Stimulated activated effector memory CD8-positive, alpha-beta T cell treated with anti-CD3 and anti-CD28 coated beads, Interleukin-12 subunit alpha, Interleukin-12 subunit beta, amount 100 ng/mL, for 72 hours (primary cell): ENCODE results near the gene BLM.
A peak's percentile ranks its signal among the peaks of the same experiment; 100 is the strongest.
"Not testable (repeated sequence)": the region's sequence is repeated elsewhere in the genome, so short reads cannot be mapped to it uniquely, and the experiment has no call there.

Experiments used
- ATAC-seq: fragments of 150-1000 bp; cut with Tn5 transposase; 2 replicates; pipeline ENCODE4 v1.10.0; 2021
- DNase-seq, 2 donors: peaks; one replicate each; pipeline ENCODE4 v3.0.0; 2021 to 2022; ENCODE audit warnings: low spot score in 2 of 2
- H3K27ac Mint-ChIP-seq: one replicate; pipeline ENCODE4 v1.8.0; 2022; ENCODE audit warnings: mild to moderate bottlenecking, mixed read lengths
- H3K36me3 Mint-ChIP-seq: one replicate; pipeline ENCODE4 v1.8.0; 2022; ENCODE audit warnings: mild to moderate bottlenecking, mixed read lengths
- H3K4me1 Mint-ChIP-seq: one replicate; pipeline ENCODE4 v1.8.0; 2022; ENCODE audit warnings: mixed read lengths
- H3K4me3 Mint-ChIP-seq: one replicate; pipeline ENCODE4 v1.8.0; 2022; ENCODE audit warnings: mild to moderate bottlenecking, mixed read lengths
- H3K9me3 Mint-ChIP-seq: one replicate; pipeline ENCODE4 v1.8.0; 2022; ENCODE audit warnings: mixed read lengths

BLM gene

GRCh38 chr15:90685591-90686434 is 31.3 kb upstream of the BLM start:
- H3K4me1 Mint-ChIP-seq, result peaks cover 19% of the 10 kb centered on the region
- H3K4me3 Mint-ChIP-seq, result peak overlapping the region; percentile 6
- DNase-seq (no peak), ATAC-seq (no peak)
- H3K9me3 Mint-ChIP-seq, result peaks cover 3% of the 10 kb centered on the region
- no peaks in the 10 kb centered on the region for H3K36me3 Mint-ChIP-seq
- H3K27ac Mint-ChIP-seq, result peak overlapping the region; percentile 85

DNA sequence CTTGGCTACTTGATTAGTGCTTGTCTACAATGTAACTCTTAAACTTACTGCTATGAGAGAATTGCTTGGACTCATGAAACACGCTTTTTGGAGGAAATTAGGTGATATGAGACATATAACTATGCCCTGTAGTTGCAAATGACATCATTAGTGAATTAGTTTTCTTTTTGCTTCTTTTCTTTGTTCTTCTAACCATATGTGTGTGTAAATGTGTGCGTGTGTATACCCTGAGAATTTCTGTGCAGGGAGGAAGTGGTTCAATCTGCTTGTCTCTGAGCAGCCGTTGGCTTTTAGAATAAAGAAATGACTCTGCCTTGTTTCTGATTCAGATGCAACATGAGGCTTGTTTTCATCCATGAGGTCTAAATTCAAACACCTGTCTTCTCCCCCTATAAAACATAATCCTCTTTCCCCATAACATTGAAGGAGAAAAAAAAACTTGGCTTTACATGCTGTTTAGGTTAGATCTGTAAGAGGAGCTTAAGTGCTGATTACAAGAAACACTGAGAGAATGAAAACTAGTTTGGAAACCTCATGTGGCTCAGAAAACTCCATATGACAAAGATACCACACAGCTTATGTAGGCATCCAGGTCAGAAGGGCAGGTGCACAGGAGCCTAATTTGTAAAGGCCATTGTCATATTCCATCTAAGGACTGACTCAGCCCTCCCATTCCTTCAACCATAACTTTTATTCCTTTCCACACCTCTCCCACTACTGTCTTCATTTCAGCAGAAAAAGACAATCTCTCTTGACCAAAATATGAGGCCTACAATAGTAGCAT is 30.5 kb upstream of the BLM start:
- DNase-seq (no peak), ATAC-seq (peak; percentile 98)
- Mint-ChIP-seq H3K9me3 (peaks cover 3% of the 10 kb centered on the region), H3K27ac (peak overlapping the region; percentile 85), H3K36me3 (no peaks in the 10 kb centered on the region), H3K4me1 (peaks cover 19% of the 10 kb centered on the region), H3K4me3 (peak overlapping the region; percentile 6)

GRCh38 chr15:90689326-90689961 is 27.7 kb upstream of the BLM start:
- not testable (repeated sequence) for H3K27ac Mint-ChIP-seq, H3K9me3 Mint-ChIP-seq, H3K4me3 Mint-ChIP-seq, ATAC-seq, H3K36me3 Mint-ChIP-seq, DNase-seq
- peaks cover 17% of the 10 kb centered on the region for H3K4me1 Mint-ChIP-seq

DNA sequence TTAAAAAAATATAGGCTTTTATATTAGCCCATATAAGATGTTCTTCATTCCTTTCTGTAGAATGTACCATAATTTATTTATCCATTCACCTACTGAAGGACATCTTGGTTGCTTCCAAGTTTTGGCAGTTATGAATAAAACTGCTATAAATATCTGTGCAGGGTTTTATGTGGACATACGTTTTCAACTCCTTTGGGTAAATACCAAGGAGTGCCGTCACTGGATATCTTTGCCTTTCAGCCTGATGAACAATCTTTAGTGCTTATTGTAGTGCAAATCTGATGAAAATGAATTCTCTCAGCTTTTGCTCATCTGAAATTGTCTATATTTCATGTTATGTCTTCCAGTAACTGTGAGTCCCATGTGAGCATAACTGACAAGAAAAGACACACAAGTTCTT is 26.6 kb upstream of the BLM start:
- Mint-ChIP-seq H3K27ac (no peak overlapping the region), H3K4me1 (peaks cover 13% of the 10 kb centered on the region), H3K4me3 (no peak overlapping the region), H3K9me3 (peaks cover 3% of the 10 kb centered on the region), H3K36me3 (no peaks in the 10 kb centered on the region)
- no peak for DNase-seq
- ATAC-seq, result no peak

DNA sequence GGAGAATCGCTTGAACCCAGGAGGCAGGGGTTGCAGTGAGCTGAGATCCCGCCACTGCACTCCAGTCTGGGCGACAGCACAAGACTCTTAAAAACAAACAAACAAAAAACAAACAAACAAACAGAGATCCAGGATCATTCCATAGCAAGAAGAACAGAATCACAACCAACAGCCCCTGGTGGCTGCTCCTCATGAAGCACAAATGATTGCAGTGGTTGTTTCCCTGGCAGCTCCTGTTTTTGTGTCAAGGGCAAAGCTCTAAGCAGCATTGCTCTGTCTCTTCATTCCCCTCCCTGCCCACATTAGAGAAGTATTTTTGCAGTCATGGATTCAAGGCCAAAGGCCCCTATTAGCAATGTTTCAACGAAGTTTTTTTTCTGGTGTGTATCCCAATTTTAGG is 25.8 kb upstream of the BLM start:
- no peak for ATAC-seq
- Mint-ChIP-seq H3K9me3 (peaks cover 3% of the 10 kb centered on the region), H3K27ac (no peak overlapping the region), H3K36me3 (no peaks in the 10 kb centered on the region), H3K4me1 (peaks cover 9% of the 10 kb centered on the region), H3K4me3 (no peak overlapping the region)
- DNase-seq, result no peak

GRCh38 chr15:90691982-90692773 is 25.0 kb upstream of the BLM start:
- H3K4me1 Mint-ChIP-seq, result peaks cover 7% of the 10 kb centered on the region
- no peaks in the 10 kb centered on the region for H3K36me3 Mint-ChIP-seq
- DNase-seq, result no peak
- H3K4me3 Mint-ChIP-seq, result no peak overlapping the region
- no peak for ATAC-seq
- no peak overlapping the region for H3K27ac Mint-ChIP-seq
- H3K9me3 Mint-ChIP-seq, result peaks cover 3% of the 10 kb centered on the region

- H3K4me3 Mint-ChIP-seq, result no peak overlapping the region
- ATAC-seq (no peak), DNase-seq (no peak)
- no peaks in the 10 kb centered on the region for H3K36me3 Mint-ChIP-seq
- no peak overlapping the region for H3K27ac Mint-ChIP-seq
- peaks cover 8% of the 10 kb centered on the region for H3K4me1 Mint-ChIP-seq
- no peaks in the 10 kb centered on the region for H3K9me3 Mint-ChIP-seq
Measured at GRCh38 chr15:90694987-90695386, 22.2 kb upstream of the BLM start.

GRCh38 chr15:90697175-90697574 is 20.0 kb upstream of the BLM start:
- peaks cover 8% of the 10 kb centered on the region for H3K4me1 Mint-ChIP-seq
- H3K36me3 Mint-ChIP-seq, result no peaks in the 10 kb centered on the region
- H3K4me3 Mint-ChIP-seq, result no peak overlapping the region
- ATAC-seq, result peak; percentile 74
- DNase-seq, result no peak
- H3K27ac Mint-ChIP-seq, result no peak overlapping the region
- no peaks in the 10 kb centered on the region for H3K9me3 Mint-ChIP-seq

- H3K4me3 Mint-ChIP-seq, result no peak overlapping the region
- ATAC-seq (no peak), DNase-seq (no peak)
- no peak overlapping the region for H3K27ac Mint-ChIP-seq
- no peaks in the 10 kb centered on the region for H3K36me3 Mint-ChIP-seq
- H3K9me3 Mint-ChIP-seq, result no peaks in the 10 kb centered on the region
- H3K4me1 Mint-ChIP-seq, result peaks cover 8% of the 10 kb centered on the region
Measured at GRCh38 chr15:90698629-90699028, 18.5 kb upstream of the BLM start.

GRCh38 chr15:90701048-90701447 is 16.1 kb upstream of the BLM start:
- Mint-ChIP-seq H3K9me3 (no peaks in the 10 kb centered on the region), H3K4me1 (peaks cover 8% of the 10 kb centered on the region), H3K36me3 (no peaks in the 10 kb centered on the region), H3K27ac (no peak overlapping the region), H3K4me3 (no peak overlapping the region)
- ATAC-seq (no peak), DNase-seq (no peak)

DNA sequence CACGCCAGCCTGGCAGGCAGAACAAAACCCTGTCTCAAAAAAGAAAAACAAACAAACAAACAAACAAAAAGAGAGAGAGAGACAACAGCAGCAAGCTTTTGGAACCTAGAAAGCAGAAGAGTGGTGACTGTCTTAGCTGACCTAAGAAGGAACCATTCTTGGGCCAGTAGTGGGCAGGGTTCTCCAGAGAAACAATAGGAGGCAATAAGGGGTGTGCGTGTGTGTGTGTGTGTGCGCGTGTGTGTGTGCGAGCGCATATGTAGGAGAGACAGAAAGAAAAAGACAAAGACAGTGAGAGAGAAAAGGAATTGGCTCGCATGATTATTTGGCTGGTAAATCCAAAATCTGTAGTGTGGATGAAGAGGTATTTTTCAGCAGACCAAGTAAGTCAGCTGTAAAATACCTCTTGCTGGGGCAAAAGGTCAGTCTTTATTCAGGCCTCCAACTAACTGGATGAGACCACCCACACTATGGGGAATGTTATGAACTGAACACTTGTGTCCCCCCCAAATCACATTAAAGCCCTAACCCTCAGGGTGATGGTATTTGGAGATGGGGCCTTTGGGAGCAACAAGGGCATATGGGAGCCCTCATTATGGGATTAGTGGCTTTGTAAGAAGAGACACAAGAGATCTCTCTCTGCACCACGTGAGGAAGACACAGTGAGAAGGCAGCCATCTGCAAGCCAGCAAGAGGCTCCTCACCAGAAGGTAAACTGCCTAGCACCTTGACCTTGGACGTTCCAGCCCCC is 15.1 kb upstream of the BLM start:
- peaks cover 3% of the 10 kb centered on the region for H3K4me1 Mint-ChIP-seq
- H3K27ac Mint-ChIP-seq, result no peak overlapping the region
- no peaks in the 10 kb centered on the region for H3K9me3 Mint-ChIP-seq
- no peaks in the 10 kb centered on the region for H3K36me3 Mint-ChIP-seq
- H3K4me3 Mint-ChIP-seq, result no peak overlapping the region
- no peak for ATAC-seq
- no peak for DNase-seq

DNA sequence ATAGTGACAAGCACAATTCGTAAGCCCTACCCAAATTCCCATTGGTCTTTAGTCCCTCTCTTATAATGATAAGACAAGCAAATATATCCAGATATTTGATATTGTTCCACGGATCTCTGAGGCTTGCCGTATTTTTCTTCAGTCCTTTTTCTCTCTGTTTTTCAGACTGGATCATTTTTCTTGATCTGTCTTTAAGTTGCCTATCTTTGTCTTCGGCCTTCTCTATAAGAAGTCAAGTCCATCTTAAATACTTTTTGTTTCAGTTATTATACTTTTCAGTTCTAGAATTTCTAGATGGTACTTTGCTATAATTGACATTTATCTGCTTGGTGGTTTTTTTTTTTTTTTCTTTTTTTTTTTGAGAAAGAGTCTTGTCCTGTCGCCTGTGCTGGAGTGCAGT is 13.7 kb upstream of the BLM start:
- ATAC-seq (no peak), DNase-seq (no peak)
- no peaks in the 10 kb centered on the region for H3K4me1 Mint-ChIP-seq
- no peaks in the 10 kb centered on the region for H3K36me3 Mint-ChIP-seq
- H3K27ac Mint-ChIP-seq, result no peak overlapping the region
- no peaks in the 10 kb centered on the region for H3K9me3 Mint-ChIP-seq
- no peak overlapping the region for H3K4me3 Mint-ChIP-seq

- H3K4me1 Mint-ChIP-seq, result no peaks in the 10 kb centered on the region
- H3K9me3 Mint-ChIP-seq, result no peaks in the 10 kb centered on the region
- no peaks in the 10 kb centered on the region for H3K36me3 Mint-ChIP-seq
- no peak overlapping the region for H3K27ac Mint-ChIP-seq
- DNase-seq, result no peak
- ATAC-seq, result no peak
- H3K4me3 Mint-ChIP-seq, result no peak overlapping the region
Measured at GRCh38 chr15:90705212-90705611, 11.9 kb upstream of the BLM start.
